Kidney capillary endothelial cell (primary cell): ENCODE measurements around the gene MX2.

ENCODE experiments used
- DNase-seq: peaks from one replicate; pipeline ENCODE4 v3.0.0-alpha.2; 2018; ENCODE audit warnings: low spot score

MX2 gene

GRCh38 chr21:41365377-41366107 is 3.7 kb downstream of the MX2 start:
- DNase-seq: no peak

- DNase-seq: no peak
Measured at GRCh38 chr21:41366522-41367151, 4.8 kb downstream of the MX2 start.

DNA sequence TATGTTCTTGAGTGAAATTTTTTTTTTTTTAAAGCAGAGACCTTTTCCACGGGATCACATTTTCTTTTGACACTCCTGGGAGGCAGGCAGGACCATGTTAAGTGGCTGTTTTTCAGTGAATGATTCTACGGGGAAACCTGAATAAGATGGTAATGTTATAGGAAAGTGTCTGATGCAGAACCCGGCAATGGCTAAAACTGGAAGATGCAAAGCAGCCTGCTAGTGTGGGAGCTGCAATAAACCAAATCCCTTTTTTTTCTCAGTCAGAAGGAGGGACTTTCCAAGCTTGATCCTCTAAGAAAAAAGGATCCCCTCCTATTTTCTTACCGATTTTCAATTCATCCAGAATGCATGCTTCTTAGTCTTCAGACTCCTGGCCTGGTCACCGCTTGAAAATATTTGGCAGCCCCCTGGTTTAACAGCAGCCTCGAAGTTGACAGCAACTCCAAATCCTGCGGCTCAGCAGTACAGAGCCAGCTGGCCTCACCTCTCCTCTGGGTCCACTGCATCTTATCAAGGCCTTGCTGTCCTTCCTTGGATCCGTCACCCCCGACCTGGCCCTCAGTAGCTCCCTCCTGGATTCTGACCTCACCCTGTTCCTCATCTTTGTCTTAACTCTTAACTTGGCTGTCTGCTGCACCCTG is 5.6 kb downstream of the MX2 start:
- no peak for DNase-seq

DNA sequence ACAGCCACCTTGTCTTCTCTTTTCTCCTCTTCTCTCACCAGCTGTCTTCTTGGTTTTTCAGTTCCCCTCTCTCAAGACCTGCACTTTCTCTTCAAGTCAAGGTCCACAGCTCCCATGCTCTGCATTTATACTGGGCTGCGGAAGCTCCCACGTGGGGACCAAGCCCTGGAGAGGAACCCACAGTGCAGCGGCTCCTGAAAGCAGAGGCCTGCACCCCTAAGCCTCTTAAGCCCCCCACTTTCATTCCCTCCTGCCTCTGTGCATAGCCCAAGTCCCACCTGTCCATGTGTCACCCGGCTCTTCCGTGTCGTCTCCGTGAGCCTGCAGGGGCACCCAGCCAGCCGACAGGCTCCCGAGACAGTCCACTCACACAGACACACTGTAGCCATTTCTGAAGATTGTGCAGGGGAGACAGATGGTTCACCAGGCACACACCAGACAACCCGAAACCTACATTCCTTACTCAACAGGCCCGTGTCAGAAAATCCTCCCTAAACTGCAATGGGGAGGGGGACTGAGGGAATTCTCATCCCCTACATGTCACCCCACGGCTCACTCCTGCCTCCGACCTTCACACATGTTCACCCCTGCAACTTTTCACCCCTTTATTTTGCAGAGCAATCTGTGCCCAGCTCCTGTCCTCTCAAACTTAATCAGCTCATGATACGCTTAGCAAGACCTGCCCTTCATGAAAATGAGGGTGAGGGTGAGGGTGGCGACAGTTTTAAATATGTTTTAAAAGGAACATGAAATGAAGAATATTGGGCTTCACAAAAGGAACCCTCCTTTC is 6.3 kb downstream of the MX2 start:
- DNase-seq: no peak

DNA sequence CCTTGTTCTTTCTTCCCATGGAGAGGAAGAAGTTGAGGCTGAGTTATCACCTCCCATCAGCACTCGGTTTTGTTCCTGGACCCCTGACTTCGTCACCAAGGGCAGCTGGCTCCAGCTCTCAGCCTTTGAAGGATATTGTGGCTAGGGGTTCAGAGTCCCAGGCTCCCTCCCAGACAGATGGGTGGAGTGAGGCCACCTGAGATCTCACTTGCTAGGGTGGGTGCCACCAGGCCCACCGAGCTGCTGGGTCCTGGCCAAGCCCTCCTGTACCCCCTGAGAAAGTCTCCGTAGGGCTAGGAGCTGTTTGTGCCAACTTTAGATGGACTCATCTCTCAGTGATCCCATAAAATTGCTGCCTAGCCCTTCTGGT is 6.9 kb downstream of the MX2 start:
- DNase-seq: no peak

DNA sequence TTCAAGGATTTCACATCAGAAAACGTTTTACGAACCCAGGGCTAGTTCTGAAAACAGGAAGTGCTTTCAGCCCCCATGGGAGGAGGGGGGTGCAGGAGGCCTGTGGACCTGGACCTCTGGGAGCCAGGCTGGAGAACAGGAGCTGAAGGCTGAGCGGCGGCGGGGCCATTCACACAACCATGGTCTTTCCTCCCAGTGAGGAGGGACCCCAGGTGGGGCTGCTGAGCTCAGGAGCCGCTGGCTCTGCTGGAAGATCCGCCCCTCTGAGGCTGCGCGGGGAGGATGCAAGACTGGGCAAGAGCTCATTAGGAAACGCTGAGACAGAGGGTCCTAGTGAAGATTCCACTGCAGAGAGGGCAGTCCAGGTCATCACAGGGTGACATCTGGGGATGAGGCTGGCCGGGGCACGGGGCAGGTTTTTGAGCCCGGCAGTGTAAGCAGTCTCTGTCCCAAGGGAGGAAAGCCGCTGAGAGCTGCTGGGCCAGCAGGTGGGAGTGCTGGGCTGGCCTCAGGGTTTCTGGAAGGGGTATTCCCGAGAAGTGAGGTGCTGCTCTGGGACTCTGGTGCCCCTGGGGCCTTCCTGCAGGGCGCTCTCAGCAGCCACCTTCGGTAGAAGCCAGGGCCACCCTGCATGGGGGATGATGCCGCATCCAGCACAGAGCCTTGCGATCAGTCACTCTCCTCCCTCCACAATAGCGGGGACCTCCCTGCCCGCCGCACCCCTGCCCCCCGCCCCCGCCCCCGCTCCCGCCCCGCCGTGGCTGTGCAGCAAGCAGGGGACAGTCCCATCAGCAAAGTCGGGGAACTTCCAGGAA is 7.5 kb downstream of the MX2 start:
- no peak for DNase-seq

GRCh38 chr21:41369920-41370839 is 8.4 kb downstream of the MX2 start:
- no peak for DNase-seq

DNA sequence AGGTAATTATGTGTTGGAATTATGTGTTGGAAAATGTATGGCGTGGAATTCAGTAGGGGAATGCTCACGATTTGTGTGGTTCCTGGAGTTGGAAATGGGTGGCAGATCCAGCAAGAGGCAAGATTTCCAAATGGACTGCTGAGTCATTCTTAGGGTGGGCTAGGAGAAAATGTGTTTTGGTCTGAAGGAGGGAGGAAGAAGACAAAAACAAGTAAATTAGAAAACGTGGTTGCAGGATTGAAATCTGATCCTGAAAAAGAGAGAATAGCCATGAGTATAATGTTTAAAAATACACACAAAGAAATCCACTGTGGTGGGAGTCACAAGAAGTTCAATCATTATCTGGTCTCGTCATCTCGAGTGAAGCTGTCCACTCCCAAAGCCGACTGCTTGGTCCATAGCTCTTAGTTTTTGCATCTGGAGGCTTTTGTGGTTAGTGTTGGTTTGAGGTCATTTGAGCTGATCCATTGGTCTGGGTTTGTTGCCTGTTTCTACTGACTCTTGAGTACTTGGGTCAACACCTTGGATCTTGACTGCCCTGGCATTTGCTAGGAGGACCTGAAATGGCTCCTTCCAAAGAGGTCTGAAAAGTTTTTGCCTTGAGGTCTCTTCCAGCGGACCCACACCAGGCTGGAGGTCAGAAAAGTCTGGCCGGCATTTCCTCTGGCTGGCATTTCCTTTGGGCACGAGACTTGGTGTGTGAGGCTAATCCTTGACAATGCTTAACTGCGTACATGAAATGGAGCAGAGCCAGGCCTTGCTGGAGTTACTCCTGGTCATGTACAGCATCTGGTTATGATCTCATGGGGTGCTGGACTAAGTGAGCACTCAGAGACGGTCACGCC is 9.2 kb downstream of the MX2 start:
- no peak for DNase-seq

GRCh38 chr21:41371685-41372030 is 9.8 kb downstream of the MX2 start:
- no peak for DNase-seq

GRCh38 chr21:41373253-41373652 is 11.4 kb downstream of the MX2 start:
- no peak for DNase-seq

DNA sequence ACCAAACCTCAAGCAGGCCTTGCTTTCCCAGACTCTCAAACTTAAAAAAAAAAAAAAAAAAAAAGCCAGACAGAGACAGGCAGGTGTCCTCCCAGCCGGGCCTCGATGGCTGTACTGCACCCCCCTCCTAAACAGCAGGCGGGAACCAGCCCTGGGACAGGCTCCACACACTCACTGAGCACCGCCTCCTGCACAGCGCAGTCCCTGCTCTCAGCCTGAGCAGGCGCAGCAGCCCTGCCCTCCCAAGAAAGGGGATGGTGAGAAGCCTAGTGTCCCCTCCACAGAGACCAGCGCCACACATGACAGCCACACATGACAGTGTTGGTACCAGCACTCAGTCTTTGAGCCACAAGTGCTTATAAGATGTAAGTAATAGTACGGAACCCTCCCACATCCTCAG is 11.9 kb downstream of the MX2 start:
- no peak for DNase-seq

DNA sequence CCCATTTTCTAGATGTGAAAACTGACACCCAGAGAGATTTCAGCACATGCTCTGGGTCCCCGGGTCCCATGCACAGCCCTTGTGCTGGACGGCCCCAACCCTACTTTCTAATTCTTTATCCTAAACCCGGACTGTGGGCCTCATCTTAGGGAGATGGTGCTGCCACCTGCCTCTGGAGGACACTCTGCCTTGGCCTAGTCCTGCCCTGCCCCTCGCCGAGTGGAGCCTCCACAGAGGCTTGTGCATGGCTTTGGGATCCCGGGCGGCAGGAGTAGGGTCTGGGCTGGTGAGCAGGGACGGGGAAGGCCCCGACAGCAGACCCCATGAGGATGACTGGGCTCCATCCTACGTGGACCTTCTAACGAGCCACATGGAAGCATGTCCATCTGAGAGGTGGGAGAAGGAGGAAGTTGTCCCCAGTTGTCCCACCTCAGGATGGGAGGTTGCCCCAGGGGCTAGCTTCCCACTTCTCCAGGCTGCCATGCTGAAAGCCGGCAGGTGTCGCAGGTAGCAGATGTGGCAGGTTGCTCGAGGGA is 12.4 kb downstream of the MX2 start:
- no peak for DNase-seq

GRCh38 chr21:41374867-41375533 is 13.2 kb downstream of the MX2 start:
- DNase-seq: no peak

GRCh38 chr21:41375875-41376274 is 14.0 kb downstream of the MX2 start:
- DNase-seq: no peak

DNA sequence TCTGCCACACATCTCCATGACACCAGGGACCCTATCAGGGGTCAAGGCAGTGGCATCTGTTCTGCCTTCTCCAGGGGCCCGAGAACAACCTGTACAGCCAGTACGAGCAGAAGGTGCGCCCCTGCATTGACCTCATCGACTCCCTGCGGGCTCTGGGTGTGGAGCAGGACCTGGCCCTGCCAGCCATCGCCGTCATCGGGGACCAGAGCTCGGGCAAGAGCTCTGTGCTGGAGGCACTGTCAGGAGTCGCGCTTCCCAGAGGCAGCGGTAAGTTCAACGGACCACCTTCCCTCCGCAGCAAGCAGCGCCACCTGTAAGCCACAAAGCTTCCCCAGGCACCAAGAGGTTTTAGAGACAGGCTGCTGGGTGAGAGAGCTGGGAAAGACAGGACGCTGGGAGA is 15.9 kb downstream of the MX2 start:
- no peak for DNase-seq

DNA sequence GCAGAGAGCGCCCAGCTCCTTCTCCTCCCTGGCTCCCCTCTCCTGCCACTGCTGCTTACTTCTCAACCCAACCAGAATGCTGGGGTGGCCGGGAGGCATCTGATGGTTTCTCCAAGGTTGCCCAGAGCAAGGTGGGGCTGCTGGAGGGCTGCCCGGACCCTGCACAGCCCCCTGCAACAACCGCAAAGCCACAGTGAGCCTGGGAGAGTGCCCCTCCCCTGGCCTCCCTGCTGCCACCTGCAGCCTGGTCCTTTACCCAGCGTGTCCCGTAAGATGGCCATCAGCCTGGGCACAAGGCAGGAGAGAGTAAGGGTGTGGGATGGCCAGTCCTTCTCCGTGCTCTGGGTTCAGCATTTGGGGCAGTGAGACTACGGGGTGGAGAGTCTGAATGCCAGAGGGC is 17.0 kb downstream of the MX2 start:
- DNase-seq: no peak

GRCh38 chr21:41379901-41380300 is 18.1 kb downstream of the MX2 start:
- no peak for DNase-seq

DNA sequence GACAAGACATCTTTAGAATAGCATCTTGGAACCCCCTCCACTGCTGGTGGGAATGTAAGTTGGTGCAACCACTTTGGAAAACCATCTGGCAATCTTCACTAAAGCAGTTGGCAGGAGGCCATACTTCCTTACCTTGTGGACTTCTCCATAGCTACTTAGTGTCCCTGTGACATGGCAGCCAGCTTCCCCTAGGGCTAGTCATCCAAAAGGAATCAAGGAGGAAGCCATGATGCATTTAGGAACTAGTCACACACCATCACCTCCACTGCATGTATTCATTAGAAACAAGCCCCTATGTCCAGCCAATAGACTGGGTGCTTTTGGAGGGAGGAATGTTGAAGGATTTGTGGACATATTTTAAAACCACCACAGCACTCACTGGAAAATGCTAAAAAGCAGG is 19.9 kb downstream of the MX2 start:
- no peak for DNase-seq
